Measurements from ENCODE around the gene FAM114A2.
"Not testable (repeated sequence)": the region's sequence is repeated elsewhere in the genome, so short reads cannot be mapped to it uniquely, and the experiment has no call there.

FAM114A2 gene

GRCh38 chr5:154047324-154047723 is 8.6 kb upstream of the FAM114A2 start:
- no peak for DNase-seq

- no peak for DNase-seq
These were observed 7.8 kb upstream of the FAM114A2 start for GRCh38 chr5:154046486-154046885.

- DNase-seq, result no peak
These were observed 5.9 kb upstream of the FAM114A2 start for GRCh38 chr5:154044581-154044980.

GRCh38 chr5:154044099-154044498 is 5.4 kb upstream of the FAM114A2 start:
- no peak for DNase-seq

- DNase-seq, result no peak
These were observed 4.1 kb upstream of the FAM114A2 start for GRCh38 chr5:154042766-154043165.

- no peak for DNase-seq
These were observed 734 bp upstream of the FAM114A2 start for GRCh38 chr5:154039458-154039829.

- DNase-seq, result no peak
These were observed 426 bp downstream of the FAM114A2 start for GRCh38 chr5:154038261-154038706.

- DNase-seq, result no peak
These were observed 3.8 kb downstream of the FAM114A2 start for GRCh38 chr5:154034944-154035343.

- no peak for DNase-seq
These were observed 6.7 kb downstream of the FAM114A2 start for GRCh38 chr5:154031937-154032489.

GRCh38 chr5:154025951-154026350 is 12.8 kb downstream of the FAM114A2 start:
- no peak for DNase-seq

- not testable (repeated sequence) for DNase-seq
These were observed 19.8 kb downstream of the FAM114A2 start for GRCh38 chr5:154018919-154019318.

GRCh38 chr5:154015071-154015693 is 23.5 kb downstream of the FAM114A2 start:
- no peak for DNase-seq

GRCh38 chr5:154010660-154011059 is 28.1 kb downstream of the FAM114A2 start:
- no peak for DNase-seq

- no peak for DNase-seq
These were observed 33.1 kb downstream of the FAM114A2 start for GRCh38 chr5:154005648-154006047.

GRCh38 chr5:154002511-154003020 is 36.1 kb downstream of the FAM114A2 start:
- no peak for DNase-seq

- DNase-seq, result no peak
These were observed 36.6 kb downstream of the FAM114A2 start for GRCh38 chr5:154002093-154002492.

- no peak for DNase-seq
These were observed 38.0 kb downstream of the FAM114A2 start for GRCh38 chr5:154000703-154001102.

GRCh38 chr5:153999995-154000394 is 38.7 kb downstream of the FAM114A2 start:
- no peak for DNase-seq

- DNase-seq, result no peak
These were observed 39.9 kb downstream of the FAM114A2 start for GRCh38 chr5:153998768-153999167.

GRCh38 chr5:153998010-153998409 is 40.7 kb downstream of the FAM114A2 start:
- DNase-seq, result no peak

- no peak for DNase-seq
These were observed 47.5 kb downstream of the FAM114A2 start for GRCh38 chr5:153991168-153991567.

GRCh38 chr5:153988510-153988909 is 50.2 kb downstream of the FAM114A2 start:
- DNase-seq, result no peak

GRCh38 chr5:153987301-153987700 is 51.4 kb downstream of the FAM114A2 start:
- no peak for DNase-seq

- no peak for DNase-seq
These were observed 53.2 kb downstream of the FAM114A2 start for GRCh38 chr5:153985498-153985897.

GRCh38 chr5:153983885-153984284 is 54.8 kb downstream of the FAM114A2 start:
- no peak for DNase-seq

Data from GOT3 (cell line).